HL-60 (cell line): ENCODE measurements around the gene NGFR.

ENCODE experiments used
- DNase-seq, 2 experiments: peaks; one replicate each; pipeline ENCODE4 v3.0.0-alpha.2; 2010 to 2020; ENCODE audit warnings: low read depth in 1 of 2, low spot score in 1 of 2
- H3K27ac ChIP-seq: fragments of 250-450 bp; sonication (Bioruptor Pico); replicated peaks from 2 replicates; pipeline ENCODE4 v1.5.1; 2020; ENCODE audit warnings: mild to moderate bottlenecking, moderate library complexity
- H3K27me3 ChIP-seq: fragments of 250-450 bp; sonication (Bioruptor Pico); 2 replicates; pipeline ENCODE4 v1.5.1; 2021; ENCODE audit warnings: mild to moderate bottlenecking, moderate library complexity; ENCODE audit not compliant: insufficient read depth, poor library complexity, severe bottlenecking
- H3K4me3 ChIP-seq: replicated peaks from 2 replicates; pipeline ENCODE4 v1.5.1; 2011; ENCODE audit warnings: mild to moderate bottlenecking, control low read depth, low read length; ENCODE audit not compliant: insufficient read depth
- CTCF ChIP-seq: IDR thresholded peaks from one replicate; pipeline ENCODE4 v1.5.1; 2011; ENCODE audit warnings: low read length, control low read depth, inconsistent platforms; ENCODE audit not compliant: insufficient read depth
- GABPA ChIP-seq: IDR thresholded peaks from 2 replicates; pipeline ENCODE4 v1.6.1; 2012; ENCODE audit warnings: low read depth
- POLR2AphosphoS5 ChIP-seq: IDR thresholded peaks from 2 replicates; pipeline ENCODE4 v1.6.1; 2012; ENCODE audit warnings: low read depth
- REST ChIP-seq: IDR thresholded peaks from 2 replicates; pipeline ENCODE4 v1.6.1; 2012; ENCODE audit warnings: low read depth; ENCODE audit not compliant: insufficient replicate concordance
- SPI1 ChIP-seq: IDR thresholded peaks from 2 replicates; pipeline ENCODE4 v1.6.1; 2012; ENCODE audit warnings: low read depth, mild to moderate bottlenecking, borderline replicate concordance

Gene NGFR

GRCh38 chr17:49497148-49498028, 2.3 kb downstream of the NGFR start:
- no peak overlapping the region for H3K27ac ChIP-seq
- no peak for DNase-seq
- TF ChIP-seq CTCF (no peak), SPI1 (no peak), GABPA (no peak), REST (no peak), POLR2AphosphoS5 (no peak)
- peaks cover 61% of the 10 kb centered on the region for H3K27me3 ChIP-seq
- H3K4me3 ChIP-seq: no peak overlapping the region

GRCh38 chr17:49498029-49498615, 3.0 kb downstream of the NGFR start:
- no peak overlapping the region for H3K4me3 ChIP-seq
- TF ChIP-seq REST (no peak), POLR2AphosphoS5 (no peak), GABPA (no peak)
- peaks cover 66% of the 10 kb centered on the region for H3K27me3 ChIP-seq
- H3K27ac ChIP-seq: no peak overlapping the region
- DNase-seq: no peak

- no peak overlapping the region for H3K4me3 ChIP-seq
- DNase-seq: no peak
- TF ChIP-seq POLR2AphosphoS5 (no peak), SPI1 (no peak), REST (no peak), GABPA (no peak), CTCF (no peak)
- no peak overlapping the region for H3K27ac ChIP-seq
- H3K27me3 ChIP-seq: peaks cover 49% of the 10 kb centered on the region
Observed at GRCh38 chr17:49501496-49501895, 6.4 kb downstream of the NGFR start.
